Dedifferentiated amniotic fluid mesenchymal stem cell (primary cell): Measurements from ENCODE around the gene COBL.

Source experiments
- DNase-seq: peaks from one replicate; pipeline ENCODE4 v3.0.0-alpha.2; 2016; ENCODE audit errors: extremely low spot score

COBL gene

GRCh38 chr7:51141451-51142003, 175.1 kb downstream of the COBL start:
- DNase-seq, result peak; percentile 58

DNA sequence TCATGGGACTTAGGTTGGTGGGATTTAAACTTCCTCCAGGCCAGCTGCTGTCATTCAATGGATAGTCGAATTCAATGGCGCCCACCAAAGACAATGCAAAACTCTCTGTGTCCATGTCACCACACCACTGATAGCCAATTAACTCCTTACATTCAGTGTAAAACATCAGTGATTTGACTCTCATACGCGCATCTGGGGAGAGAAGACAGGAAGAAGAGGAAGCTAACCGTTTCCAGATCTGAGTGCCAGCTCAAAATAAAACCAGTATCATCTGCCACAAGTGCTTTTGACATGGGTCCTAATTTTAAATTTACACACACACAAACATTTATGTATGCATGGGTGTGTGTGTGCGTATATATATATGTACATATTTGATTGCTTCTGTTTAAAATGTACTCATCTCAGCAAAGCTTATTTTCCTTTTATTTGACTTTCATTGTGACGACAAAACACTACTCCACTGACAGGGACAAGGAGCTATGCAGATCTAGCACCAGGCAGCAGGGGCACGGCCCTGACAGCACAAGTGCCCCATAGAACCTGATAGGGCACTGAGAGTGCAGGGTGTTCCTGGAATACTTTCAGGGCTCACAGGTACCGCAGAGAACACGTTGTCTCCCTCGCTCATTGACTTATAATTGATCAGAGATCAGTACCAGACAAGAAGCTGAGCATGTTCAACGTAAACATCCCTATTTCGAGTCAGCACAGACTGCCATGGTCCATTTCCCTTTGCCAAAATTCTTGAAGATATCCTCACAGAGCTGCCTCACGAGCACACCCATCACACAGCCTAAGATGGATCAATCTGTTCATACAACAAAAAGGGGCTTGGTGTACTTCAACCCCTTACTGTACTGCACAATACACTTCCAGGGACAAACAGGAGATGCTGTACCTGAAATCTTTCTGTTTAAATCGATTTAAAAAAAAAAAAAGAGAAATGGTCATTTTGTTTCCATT, 176.1 kb downstream of the COBL start:
- no peak for DNase-seq

DNA sequence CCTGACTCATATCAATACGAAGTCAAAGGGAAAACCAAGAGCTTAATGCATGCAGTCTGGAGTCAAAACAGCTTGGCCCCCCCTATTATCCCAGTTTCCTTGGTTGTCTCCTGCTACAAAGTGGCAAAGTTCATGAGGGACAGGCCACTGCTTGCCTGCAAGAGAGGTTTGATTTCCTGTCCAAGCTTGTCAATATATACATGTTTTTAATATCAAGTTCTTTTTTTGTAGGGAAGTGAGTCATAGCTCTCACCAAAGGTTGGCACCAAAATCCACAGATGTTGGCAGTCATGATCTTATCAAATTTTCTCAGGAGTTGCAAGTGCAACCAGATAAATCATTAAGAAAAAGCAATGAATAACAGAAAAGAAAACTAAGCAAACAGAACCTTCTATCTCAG, 176.8 kb downstream of the COBL start:
- DNase-seq, result no peak

- no peak for DNase-seq
Observed at GRCh38 chr7:51138123-51139085, 178.2 kb downstream of the COBL start.

GRCh38 chr7:51135576-51135975, 181.0 kb downstream of the COBL start:
- DNase-seq, result peak; percentile 33

DNA sequence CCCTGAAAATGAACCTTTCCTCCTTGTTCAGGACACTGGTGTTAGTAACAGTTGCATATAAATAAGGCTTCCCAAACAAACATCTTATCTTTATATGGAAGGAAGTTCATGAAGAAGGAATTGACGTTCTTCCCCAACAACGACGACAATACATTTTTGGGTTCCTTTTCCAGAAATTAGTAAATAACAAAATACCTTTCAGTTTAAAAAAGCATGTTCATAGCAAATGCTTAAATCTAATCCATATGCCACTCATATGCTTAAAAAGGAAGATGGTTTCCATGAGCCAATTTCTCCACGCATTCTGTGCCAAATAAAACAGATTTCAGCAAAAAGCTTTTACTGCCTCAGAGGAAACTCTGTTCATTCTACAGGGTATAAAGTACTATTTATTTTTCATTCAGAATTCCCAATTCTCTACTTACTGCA, 182.6 kb downstream of the COBL start:
- DNase-seq, result peak; percentile 69

DNA sequence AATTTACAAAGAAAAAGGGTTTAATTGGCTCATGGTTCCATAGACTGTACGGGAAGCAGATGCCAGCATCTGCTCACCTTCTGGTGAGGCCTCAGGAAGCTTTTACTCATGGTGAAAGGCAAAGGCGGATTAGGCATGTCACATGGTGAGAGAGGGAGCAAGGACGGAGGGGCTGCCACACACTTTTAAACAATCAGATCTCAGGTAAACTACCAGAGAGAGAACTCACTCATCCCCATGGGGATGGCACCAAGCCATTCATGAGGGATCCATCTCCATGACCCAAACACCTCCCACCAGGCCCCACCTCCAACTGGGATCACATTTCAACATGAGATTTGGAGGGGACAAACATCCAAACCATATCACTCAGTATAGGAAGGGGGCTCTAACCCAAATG, 183.9 kb downstream of the COBL start:
- DNase-seq, result no peak

- no peak for DNase-seq
Observed at GRCh38 chr7:51129527-51130472, 186.8 kb downstream of the COBL start.

DNA sequence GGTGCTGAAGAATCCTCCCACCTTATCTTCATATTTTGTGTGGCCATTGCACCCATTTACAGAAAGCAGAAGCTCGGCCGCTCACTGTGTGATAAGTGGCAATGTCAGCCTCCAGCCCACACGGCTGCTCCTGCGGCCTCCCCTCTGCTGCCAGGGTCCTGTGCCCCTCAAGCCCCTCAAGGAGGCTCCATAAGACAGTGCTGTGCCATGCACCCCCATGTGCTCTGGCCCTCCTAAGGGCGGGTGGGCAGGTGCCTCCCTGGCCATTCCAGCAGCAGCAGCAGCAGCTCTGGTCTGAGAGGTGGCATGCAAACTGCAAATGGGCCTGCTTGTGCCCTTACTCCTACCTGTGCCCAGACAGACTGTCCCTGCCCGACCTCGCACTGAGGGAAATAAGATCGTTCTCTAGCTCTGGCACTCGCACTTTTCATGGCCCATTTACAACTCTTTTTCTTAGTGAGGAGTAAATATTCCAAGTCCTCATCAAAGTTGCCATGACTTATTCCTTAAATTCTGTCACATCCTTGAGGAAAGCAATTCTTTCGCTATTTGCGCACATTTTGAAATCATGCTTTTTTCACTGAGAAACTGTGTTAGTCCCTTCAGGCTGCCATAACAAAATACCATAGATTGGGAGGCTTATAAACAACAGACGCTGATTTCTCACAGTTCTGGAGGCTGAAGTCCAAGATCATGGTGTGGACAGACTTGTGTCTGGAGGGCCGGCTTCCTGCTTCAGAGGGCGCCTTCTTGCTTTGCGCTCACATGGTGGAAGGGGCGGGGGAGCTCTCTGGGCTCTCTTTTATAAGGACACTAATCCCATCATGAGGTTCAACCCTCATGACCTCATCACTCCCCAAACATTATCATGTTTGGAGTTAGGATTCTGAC, 187.8 kb downstream of the COBL start:
- no peak for DNase-seq

GRCh38 chr7:51127618-51127904, 189.0 kb downstream of the COBL start:
- DNase-seq, result no peak

GRCh38 chr7:51126813-51127617, 189.6 kb downstream of the COBL start:
- DNase-seq, result no peak

- no peak for DNase-seq
Observed at GRCh38 chr7:51126324-51126723, 190.3 kb downstream of the COBL start.

DNA sequence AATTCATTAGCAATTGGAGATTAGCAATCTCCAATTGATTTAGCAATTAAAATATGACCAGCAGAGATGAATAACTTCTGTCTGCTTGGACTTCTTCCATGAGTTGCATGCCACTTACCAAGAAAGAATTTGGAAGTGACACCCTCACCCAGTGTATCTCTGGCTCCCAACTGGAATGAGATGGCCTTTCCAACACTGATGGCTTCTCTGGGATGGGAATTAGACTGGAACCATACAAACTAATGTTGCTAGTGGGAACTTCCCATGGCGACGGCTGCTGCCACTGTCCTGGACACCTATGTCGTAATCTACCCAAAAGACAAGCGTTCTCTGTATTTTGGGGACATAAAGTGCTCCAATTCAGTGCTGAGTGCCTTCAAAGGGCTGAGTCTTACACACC, 192.3 kb downstream of the COBL start:
- DNase-seq, result no peak

DNA sequence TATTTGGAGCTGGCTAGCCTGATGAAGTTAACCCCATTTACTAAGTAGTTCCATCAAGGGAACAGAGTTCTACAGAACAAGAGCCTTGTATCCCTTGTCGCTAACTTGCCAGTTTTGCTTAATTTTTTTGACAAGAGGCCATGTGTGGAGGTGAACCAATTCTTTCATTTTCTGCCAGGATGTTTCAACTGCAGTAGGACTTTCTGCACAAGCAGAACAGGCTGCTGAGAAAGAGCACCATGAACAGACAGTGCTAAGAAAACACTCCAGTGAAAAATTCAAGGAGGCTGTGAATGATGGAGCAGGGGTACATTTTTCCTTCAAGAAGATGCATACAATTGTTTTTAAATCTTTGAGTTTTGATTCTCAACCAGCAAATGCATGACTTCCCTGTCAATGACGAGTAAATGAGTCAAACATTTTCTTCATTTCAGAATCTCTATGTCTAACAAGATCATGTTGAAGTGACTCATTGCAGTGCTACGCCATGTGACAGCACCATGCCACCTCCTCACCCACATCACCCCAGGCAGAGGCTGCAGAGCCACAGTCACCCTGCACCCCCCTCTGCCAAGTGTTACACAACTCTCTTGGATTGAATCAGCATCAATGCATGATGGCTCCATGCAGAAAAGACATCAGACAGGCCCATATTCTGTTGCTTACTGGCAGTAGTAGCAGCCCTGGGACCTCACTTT, 193.1 kb downstream of the COBL start:
- peak; percentile 79 for DNase-seq

GRCh38 chr7:51121931-51122425, 194.6 kb downstream of the COBL start:
- DNase-seq, result no peak

DNA sequence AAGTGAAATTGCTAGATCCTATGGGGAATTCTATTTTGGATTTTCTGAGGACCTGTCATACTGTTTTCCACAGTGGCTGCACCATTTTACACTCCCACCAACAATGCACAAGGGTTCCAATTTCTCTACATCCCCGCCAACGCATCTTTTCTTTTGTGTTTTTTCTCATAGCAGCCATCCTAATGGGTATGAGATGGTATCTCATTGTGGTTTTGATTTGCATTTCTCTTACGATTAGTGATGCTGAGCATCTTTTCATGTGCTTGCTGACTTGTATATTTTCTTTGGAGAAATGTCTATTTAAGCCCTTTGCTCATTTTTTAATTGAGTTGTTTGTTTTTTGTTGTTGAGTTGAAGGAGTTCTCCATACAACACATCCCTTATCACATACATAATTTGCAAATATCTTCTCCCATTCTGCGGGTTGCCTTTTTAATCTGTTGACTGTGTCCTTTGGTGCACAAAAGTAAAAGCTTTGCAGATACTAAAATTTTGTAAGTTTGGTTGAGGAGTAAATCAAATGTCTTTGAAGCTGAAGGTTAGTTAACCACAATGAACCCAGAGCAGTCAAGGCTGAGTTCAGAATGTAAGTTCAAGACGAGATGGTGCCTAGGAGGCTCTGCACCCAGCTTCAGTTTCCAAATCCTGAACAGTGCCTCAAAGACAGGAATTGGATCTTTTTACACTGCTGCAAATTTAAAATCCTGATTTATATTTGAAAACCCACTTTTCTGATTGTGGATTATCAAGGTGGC, 195.4 kb downstream of the COBL start:
- no peak for DNase-seq

- no peak for DNase-seq
Observed at GRCh38 chr7:51118628-51119027, 198.0 kb downstream of the COBL start.

DNA sequence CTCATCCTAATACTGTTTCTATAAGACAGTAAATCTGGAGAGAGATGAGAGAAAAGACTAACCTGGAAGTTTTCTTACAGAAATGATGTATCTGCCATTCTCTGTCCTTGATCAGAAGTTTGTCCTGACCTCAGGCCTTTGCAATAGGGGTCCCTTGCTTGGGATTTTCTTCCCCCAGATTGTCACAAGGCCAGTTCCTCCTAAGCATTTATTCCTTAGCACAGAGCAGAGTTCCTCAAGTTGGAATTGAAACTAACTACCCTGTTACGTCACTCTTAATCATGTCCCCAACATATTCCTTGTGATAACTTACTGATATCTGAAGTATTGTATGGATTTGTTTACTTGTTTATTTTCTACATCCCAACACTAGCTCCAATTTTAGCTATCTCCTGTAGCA, 202.1 kb downstream of the COBL start:
- no peak for DNase-seq
